GM18873 (cell line): ENCODE results near the gene SPIN4.
"Not testable (repeated sequence)": the region's sequence is repeated elsewhere in the genome, so short reads cannot be mapped to it uniquely, and the experiment has no call there.

Experiments used
- ATAC-seq: cut with Tn5 transposase; IDR thresholded peaks from one replicate; pipeline ENCODE4 v1.9.1; 2021; ENCODE audit warnings: mild to moderate bottlenecking, moderate library complexity, moderate number of reproducible peaks; ENCODE audit not compliant: unreplicated experiment, low FRiP score

The SPIN4 gene

GRCh38 chrX:63350941-63351616, at the start of gene SPIN4:
TSS of gene SPIN4 (minus strand) at chrX:63351332. CDS start at chrX:63350819, 513 bp downstream.
- peak; percentile 81 for ATAC-seq

DNA sequence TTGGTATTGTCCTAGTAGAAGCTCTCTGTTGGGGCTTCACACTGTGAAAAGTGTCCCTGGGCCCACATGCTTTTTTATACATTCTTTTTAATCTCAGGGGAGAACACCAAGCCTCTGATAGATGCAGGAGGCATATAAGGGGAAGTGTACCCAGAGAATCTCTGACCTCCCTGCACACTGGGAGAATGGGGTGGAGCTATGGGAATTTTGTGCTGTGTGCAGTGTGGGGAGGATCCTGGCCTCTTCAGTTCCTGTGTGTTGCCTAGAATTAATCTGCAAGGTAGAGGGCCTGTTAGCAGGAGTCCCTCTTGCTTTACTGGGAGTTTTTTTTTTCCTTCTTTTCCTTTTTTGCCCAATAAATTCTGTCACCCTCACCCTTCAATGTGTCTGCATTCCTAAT, 49.2 kb upstream of the SPIN4 start:
- ATAC-seq: no peak

DNA sequence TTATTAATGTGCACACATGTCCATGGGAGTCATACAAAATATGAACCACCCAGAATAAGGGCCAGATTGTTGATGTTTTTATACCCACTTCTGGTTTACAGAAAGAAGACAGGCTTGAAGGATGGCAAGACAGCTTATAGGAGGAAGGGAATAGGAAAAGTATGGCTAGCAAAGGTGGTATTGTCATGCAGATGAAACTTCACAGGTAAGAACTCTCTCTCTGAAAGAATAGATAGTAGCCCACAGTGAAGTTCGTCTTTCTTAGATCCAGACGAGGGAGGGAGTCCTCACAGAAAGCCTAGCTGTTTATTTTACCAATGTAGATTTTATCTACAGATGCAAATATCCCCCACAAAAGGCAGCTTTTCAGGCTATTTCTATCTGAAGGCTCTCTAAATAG, 43.7 kb upstream of the SPIN4 start:
- ATAC-seq: no peak

GRCh38 chrX:63393094-63393493, 42.0 kb upstream of the SPIN4 start:
- not testable (repeated sequence) for ATAC-seq

DNA sequence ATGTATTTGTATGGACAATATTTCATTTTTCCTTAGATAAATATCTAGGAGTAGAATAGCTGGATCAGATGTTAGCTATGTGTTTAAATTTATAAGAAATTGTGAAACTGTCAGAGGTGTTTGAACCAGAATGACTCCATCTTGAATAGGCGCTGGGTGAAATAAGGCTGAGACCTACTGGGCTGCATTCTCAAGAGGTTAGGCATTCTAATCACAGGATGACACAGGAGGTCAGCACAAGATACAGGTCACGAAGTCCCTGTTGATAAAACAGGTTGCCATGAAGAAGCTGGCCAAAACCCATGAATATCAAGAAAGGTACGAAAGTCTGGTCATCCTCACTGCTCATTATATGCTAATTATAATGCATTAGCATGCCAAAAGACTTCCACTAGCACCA, 36.3 kb upstream of the SPIN4 start:
- no peak for ATAC-seq

GRCh38 chrX:63384263-63384662, 33.1 kb upstream of the SPIN4 start:
- not testable (repeated sequence) for ATAC-seq

GRCh38 chrX:63373012-63373411, 21.9 kb upstream of the SPIN4 start:
- not testable (repeated sequence) for ATAC-seq

DNA sequence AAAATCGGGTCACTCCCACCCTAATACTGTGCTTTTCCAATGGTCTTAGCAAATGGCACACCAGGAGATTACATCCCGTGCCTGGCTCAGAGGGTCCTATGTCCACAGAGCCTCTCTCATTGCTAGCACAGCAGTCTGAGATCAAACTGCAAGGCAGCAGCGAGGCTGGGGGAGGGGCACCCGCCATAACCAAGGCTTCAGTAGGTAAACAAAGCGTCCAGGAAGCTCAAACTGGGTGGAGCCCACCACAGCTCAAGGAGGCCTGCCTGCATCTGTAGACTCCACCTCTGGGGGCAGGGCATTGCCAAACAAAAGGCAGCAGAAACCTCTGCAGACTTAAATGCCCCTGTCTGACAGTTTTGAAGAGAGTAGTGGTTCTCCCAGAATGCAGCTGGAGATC, 16.6 kb upstream of the SPIN4 start:
- ATAC-seq: not testable (repeated sequence)

DNA sequence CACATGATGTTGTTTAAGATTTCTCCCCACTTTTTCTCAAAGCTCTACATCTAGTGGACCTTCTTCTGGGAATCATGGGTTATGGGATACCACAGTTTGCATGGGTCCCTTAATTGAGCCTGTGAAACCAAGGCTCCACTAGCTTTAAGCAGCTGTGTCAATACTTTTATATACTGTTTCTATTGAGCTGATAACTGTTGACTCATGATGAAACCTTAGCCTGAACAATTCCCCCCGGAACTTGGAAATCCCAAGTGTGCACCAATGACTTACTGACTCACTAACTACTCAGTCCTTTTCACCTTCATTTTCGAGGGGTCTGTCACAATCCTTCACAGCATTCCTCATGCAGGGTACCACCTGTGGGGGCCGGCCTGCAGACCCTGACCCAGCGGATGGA, 12.7 kb upstream of the SPIN4 start:
- ATAC-seq: no peak

DNA sequence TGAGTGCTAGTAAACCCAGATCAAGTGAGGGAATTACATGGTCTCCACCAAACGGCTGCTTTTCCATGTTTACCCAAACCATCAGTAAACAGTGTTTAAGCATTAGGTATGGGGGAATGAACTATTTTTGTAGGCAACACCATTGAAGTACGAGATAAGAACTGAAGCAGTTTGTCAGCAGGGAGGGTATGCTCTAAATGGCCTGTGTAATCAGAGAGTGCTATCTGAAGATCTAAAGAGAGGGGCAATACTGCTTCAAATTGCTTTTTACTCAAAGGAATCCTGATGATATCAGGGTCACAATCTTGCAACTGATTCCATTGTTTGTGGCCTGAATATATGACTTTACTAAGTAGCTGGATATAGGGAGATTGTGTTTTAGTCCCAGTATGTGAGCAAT, 10.4 kb upstream of the SPIN4 start:
- ATAC-seq: no peak

DNA sequence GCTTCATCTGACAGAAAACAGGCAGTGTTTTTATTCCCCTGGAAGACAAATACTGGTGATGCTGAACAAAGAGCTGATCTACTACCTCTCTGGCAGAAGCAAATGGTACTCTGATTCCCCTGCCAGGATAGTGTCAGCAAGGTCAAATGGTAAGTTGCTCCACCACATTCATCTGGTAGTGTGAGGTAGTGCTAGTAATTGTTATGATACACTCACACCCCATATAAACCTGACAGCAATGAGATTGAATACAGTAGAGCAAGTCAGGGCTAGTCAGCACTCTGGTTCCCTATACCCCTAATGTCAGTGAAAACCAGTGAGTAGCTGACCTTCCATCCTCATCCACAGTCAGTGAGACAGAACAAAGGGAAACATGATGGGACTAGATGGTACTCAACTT, 3.4 kb upstream of the SPIN4 start:
- no peak for ATAC-seq

DNA sequence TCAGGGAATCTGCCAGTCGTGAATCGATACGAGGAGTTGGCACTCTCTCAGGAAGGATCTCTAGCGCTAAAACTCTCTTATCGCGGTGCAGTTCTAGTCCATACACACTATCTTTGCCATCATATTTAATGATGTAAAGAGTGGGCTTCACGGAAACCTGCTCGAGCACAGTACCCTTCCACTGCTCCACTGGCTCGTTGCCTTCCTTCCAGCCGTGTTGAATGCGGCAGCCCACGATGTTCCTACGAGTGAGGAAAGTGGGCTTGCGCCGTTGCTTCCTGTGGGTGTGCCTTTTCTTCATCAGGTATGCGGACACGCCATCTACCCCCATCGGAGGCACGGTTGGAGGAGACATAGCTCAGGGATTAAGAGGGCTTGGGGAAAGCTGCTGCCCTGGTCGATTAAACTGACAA, 661 bp downstream of the SPIN4 start:
- peak; percentile 42 for ATAC-seq

GRCh38 chrX:63349307-63349706, 1.8 kb downstream of the SPIN4 start:
- ATAC-seq: no peak

GRCh38 chrX:63330681-63331080, 20.5 kb downstream of the SPIN4 start:
- no peak for ATAC-seq

DNA sequence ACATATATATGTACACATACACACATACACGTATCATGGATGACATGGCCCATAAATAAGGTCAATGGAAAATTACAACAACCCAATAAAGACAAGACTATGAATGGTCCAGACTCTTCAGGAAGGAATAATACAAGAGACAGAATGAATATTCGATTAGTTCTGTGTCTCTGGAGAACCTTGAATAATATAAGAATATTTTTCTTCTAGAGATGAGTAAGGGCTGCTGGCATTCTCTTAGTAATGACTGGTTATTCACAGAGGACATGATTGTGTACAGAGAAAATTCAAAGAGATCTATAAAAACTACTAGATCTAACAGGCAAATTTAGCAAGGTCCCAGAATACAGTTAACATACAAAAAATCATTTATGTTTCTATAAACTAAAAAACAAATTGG, 23.3 kb downstream of the SPIN4 start:
- ATAC-seq: no peak

DNA sequence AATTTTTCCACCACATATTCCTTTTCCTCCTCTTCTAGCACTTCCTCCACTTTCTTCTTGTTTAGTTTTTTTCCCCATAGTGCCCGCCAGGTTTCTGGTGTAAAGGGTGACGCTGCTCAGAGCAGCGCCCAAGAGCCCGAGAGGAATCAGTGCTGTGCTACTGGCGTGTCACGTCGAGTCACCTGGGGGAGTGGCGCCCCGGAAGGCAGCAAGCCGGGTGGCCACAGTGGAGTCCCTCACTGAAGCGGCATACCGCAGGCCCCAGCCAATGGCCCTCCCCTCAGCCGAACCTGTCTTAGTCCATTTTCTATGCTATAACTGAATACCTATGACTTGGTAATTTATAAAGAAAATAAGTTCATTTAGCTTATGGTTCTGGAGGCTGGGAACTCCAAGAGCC, 51.5 kb downstream of the SPIN4 start:
- ATAC-seq: no peak
